Astrocyte (in vitro differentiated cells and primary cell): ENCODE measurements around the gene CENPA. TPM values are rescaled to one million over a fixed set of nuclear protein-coding genes. Genes with fewer than 3 reads are reported as not detected.

Experiments used
- DNase-seq: peaks from one replicate; pipeline ENCODE4 v3.0.0-alpha.2; 2010; ENCODE audit warnings: low read depth
- FAIRE-seq: peaks from 2 replicates; lab custom pipeline; 2011; peaks lifted over from hg19 to GRCh38; lab: Jason Lieb, UNC
- H2AFZ ChIP-seq: 2 replicates; pipeline ENCODE4 v1.6.0; 2012; ENCODE audit warnings: low read depth, low read length, inconsistent platforms
- H3K27ac ChIP-seq: 2 replicates; pipeline ENCODE4 v1.5.1; 2011; ENCODE audit warnings: low read depth, low read length, inconsistent platforms
- H3K27me3 ChIP-seq: 2 replicates; pipeline ENCODE4 v1.6.0; 2011; ENCODE audit warnings: low read length, inconsistent platforms; ENCODE audit not compliant: insufficient read depth
- H3K36me3 ChIP-seq: 2 replicates; pipeline ENCODE4 v1.5.1; 2011; ENCODE audit warnings: low read length, inconsistent platforms; ENCODE audit not compliant: insufficient read depth
- H3K4me1 ChIP-seq: 2 replicates; pipeline ENCODE4 v1.5.1; 2011; ENCODE audit warnings: low read length, inconsistent platforms; ENCODE audit not compliant: insufficient read depth
- H3K4me2 ChIP-seq: 2 replicates; pipeline ENCODE4 v1.6.0; 2012; ENCODE audit warnings: low read length, inconsistent platforms
- H3K4me3 ChIP-seq: 2 replicates; pipeline ENCODE4 v1.5.1; 2011; ENCODE audit warnings: low read depth, mild to moderate bottlenecking, low read length, inconsistent platforms; ENCODE audit not compliant: insufficient read depth
- H3K79me2 ChIP-seq: 2 replicates; pipeline ENCODE4 v1.6.0; 2012; ENCODE audit warnings: mild to moderate bottlenecking, low read length, inconsistent platforms; ENCODE audit not compliant: insufficient read depth
- H3K9ac ChIP-seq: 2 replicates; pipeline ENCODE4 v1.6.0; 2012; ENCODE audit warnings: mild to moderate bottlenecking, low read length, inconsistent platforms
- H3K9me3 ChIP-seq: 2 replicates; pipeline ENCODE4 v1.5.1; 2012; ENCODE audit warnings: low read depth, mild to moderate bottlenecking, low read length, inconsistent platforms; ENCODE audit not compliant: insufficient read depth
- H4K20me1 ChIP-seq: 2 replicates; pipeline ENCODE4 v1.6.0; 2012; ENCODE audit warnings: low read length, inconsistent platforms; ENCODE audit not compliant: insufficient read depth
- H3K27ac Mint-ChIP-seq: one replicate; pipeline ENCODE4 v1.8.0; 2021; ENCODE audit warnings: mild to moderate bottlenecking, mixed read lengths; ENCODE audit not compliant: unreplicated experiment
- H3K27me3 Mint-ChIP-seq: one replicate; pipeline ENCODE4 v1.8.0; 2021; ENCODE audit warnings: low read depth, mixed read lengths; ENCODE audit not compliant: unreplicated experiment
- H3K36me3 Mint-ChIP-seq: one replicate; pipeline ENCODE4 v1.8.0; 2021; ENCODE audit warnings: low read depth, mixed read lengths; ENCODE audit not compliant: unreplicated experiment
- H3K4me1 Mint-ChIP-seq: one replicate; pipeline ENCODE4 v1.8.0; 2021; ENCODE audit warnings: low read depth, mixed read lengths; ENCODE audit not compliant: unreplicated experiment
- H3K4me3 Mint-ChIP-seq: one replicate; pipeline ENCODE4 v1.8.0; 2021; ENCODE audit warnings: mild to moderate bottlenecking, moderate library complexity, mixed read lengths; ENCODE audit not compliant: unreplicated experiment
- H3K9me3 Mint-ChIP-seq: one replicate; pipeline ENCODE4 v1.8.0; 2021; ENCODE audit warnings: mild to moderate bottlenecking, mixed read lengths; ENCODE audit not compliant: unreplicated experiment
- EZH2 ChIP-seq: IDR thresholded peaks from 2 replicates; pipeline ENCODE4 v1.6.1; 2012; ENCODE audit warnings: mild to moderate bottlenecking, low read length, inconsistent platforms; ENCODE audit not compliant: insufficient read depth
- total RNA-seq: library from RNA; stranded (reverse); gene quantifications from 2 replicates; pipeline ENCODE4 v1.2.1, GENCODE V29; 2021
- TF ChIP-seq, protein P1 (sequence below): IDR thresholded peaks from 2 replicates; pipeline ENCODE4 v1.5.1; 2011; ENCODE audit warnings: low read depth, mild to moderate bottlenecking, inconsistent platforms, low read length, moderate library complexity; ENCODE audit not compliant: insufficient read depth

The CENPA gene
- total RNA-seq, 1 donor from 2014 or later = 2.7 TPM

- H3K27me3 Mint-ChIP-seq = no peaks in the 10 kb centered on the region
- Histone ChIP-seq H3K4me3 (no peak overlapping the region), H3K9me3 (no peaks in the 10 kb centered on the region), H3K9ac (no peak overlapping the region), H2AFZ (no peak overlapping the region), H3K27me3 (no peaks in the 10 kb centered on the region), H4K20me1 (peaks cover 90% of the 10 kb centered on the region), H3K36me3 (peaks cover 7% of the 10 kb centered on the region), H3K4me2 (no peak overlapping the region), H3K27ac (no peak overlapping the region), H3K4me1 (peaks cover 17% of the 10 kb centered on the region), H3K79me2 (peaks cover 80% of the 10 kb centered on the region)
- no peak for FAIRE-seq
- no peak overlapping the region for H3K27ac Mint-ChIP-seq
- peaks cover 7% of the 10 kb centered on the region for H3K36me3 Mint-ChIP-seq
- peaks cover 11% of the 10 kb centered on the region for H3K4me1 Mint-ChIP-seq
- TF ChIP-seq, protein P1, sequence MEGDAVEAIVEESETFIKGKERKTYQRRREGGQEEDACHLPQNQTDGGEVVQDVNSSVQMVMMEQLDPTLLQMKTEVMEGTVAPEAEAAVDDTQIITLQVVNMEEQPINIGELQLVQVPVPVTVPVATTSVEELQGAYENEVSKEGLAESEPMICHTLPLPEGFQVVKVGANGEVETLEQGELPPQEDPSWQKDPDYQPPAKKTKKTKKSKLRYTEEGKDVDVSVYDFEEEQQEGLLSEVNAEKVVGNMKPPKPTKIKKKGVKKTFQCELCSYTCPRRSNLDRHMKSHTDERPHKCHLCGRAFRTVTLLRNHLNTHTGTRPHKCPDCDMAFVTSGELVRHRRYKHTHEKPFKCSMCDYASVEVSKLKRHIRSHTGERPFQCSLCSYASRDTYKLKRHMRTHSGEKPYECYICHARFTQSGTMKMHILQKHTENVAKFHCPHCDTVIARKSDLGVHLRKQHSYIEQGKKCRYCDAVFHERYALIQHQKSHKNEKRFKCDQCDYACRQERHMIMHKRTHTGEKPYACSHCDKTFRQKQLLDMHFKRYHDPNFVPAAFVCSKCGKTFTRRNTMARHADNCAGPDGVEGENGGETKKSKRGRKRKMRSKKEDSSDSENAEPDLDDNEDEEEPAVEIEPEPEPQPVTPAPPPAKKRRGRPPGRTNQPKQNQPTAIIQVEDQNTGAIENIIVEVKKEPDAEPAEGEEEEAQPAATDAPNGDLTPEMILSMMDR = peak; percentile 20
- no peak for TF ChIP-seq EZH2
- H3K9me3 Mint-ChIP-seq = no peaks in the 10 kb centered on the region
- no peak overlapping the region for H3K4me3 Mint-ChIP-seq
- peak; percentile 58 for DNase-seq
Measured at GRCh38 chr2:26770986-26771586, 14.8 kb upstream of the CENPA start.

DNA sequence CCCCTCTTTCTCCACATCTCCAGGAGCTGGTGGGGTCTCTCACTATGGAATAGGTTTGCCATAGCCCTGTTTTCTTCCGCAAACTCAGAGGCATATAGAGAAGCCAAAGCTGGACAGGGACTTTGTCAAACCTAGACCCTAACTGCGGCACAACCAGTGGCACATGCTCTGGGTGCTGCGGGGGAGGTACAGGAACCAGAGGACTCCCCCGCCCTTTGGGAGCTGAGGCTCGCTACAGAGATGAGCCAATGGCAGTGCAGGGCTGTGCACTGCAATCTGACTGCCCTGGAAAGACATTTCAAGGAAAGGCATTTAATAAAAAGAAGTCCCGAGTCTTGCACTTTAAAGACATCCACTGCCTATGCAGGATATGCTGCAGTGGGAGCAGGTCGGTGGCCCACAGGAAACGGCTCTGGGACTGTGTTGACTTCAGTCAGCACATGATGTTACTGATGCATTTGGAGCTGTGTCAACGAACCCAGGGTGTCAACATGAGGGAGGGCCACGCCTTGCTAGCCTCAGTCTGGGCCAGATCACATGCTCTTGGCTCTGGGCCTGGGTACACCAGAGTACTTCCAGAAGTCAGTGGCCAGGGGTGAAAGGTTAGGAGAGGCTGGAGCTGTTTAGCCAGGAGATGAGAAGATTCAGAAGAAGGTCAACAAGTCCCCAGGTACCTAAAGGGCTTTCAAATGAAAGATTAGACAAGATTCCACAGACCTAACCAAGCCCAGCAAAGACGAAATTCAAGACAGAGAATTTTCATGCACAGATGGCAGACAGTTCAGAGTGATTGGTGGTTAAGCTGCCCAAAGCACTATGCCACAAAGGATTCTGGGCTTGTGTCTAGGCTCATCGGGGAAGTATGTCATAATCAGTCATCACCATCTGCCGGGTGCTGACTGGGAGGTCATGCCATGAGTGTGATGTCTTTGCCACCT lies 13.5 kb upstream of the CENPA start:
- peaks cover 69% of the 10 kb centered on the region for H3K79me2 ChIP-seq
- H3K27ac Mint-ChIP-seq = no peak overlapping the region

More for the DNA sequence above, 13.5 kb upstream of the CENPA start:
- no peaks in the 10 kb centered on the region for H3K27me3 Mint-ChIP-seq
- Histone ChIP-seq H2AFZ (no peak overlapping the region), H3K27me3 (no peaks in the 10 kb centered on the region), H3K4me2 (no peak overlapping the region), H3K36me3 (peaks cover 11% of the 10 kb centered on the region), H4K20me1 (peaks cover 85% of the 10 kb centered on the region), H3K9ac (no peak overlapping the region), H3K9me3 (no peaks in the 10 kb centered on the region), H3K4me3 (no peak overlapping the region), H3K27ac (no peak overlapping the region), H3K4me1 (peaks cover 17% of the 10 kb centered on the region)
- FAIRE-seq = no peak
- peak; percentile 18 for DNase-seq
- TF ChIP-seq, protein P1 = no peak
- TF ChIP-seq EZH2 = no peak
- H3K4me3 Mint-ChIP-seq = no peak overlapping the region
- peaks cover 18% of the 10 kb centered on the region for H3K36me3 Mint-ChIP-seq
- no peaks in the 10 kb centered on the region for H3K9me3 Mint-ChIP-seq
- H3K4me1 Mint-ChIP-seq = peaks cover 11% of the 10 kb centered on the region
